PC-9 (cell line): Measurements from ENCODE around the gene NUTM2F.
"Not testable (repeated sequence)": the region's sequence is repeated elsewhere in the genome, so short reads cannot be mapped to it uniquely, and the experiment has no call there.

Experiments
- EZH2 ChIP-seq: fragments of 200-600 bp; sonication (generic); IDR thresholded peaks from 2 replicates; pipeline ENCODE4 v1.8.0; 2017; ENCODE audit warnings: antibody characterized with exemption, low read depth
- TF ChIP-seq, protein P1 (sequence below): fragments of 200-600 bp; sonication (generic); conservative IDR thresholded peaks from 2 replicates; pipeline ENCODE4 v1.6.1; 2017; ENCODE audit warnings: mixed run types, antibody characterized with exemption, mild to moderate bottlenecking, moderate library complexity

DNA sequence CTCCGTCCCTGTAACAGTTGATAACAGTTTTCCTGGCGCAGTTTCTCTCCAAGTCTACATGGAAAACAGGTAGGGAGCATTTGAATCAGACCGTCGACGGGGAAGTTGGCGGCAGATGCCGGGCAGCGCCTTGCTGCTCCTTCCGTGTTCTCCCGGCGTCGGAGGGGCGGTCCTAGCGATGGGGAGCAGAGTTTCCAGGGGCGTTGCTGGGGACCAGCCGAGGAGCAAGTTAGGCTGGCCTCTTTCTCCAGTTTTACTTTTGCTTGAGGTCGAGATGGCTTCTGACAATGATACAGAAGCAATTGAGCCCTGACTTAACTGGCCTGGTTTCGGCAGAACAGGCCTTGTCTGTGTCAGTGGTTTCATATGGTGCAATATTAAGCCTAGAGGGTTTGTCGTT is 46.8 kb upstream of the NUTM2F start:
- TF ChIP-seq, protein P1, sequence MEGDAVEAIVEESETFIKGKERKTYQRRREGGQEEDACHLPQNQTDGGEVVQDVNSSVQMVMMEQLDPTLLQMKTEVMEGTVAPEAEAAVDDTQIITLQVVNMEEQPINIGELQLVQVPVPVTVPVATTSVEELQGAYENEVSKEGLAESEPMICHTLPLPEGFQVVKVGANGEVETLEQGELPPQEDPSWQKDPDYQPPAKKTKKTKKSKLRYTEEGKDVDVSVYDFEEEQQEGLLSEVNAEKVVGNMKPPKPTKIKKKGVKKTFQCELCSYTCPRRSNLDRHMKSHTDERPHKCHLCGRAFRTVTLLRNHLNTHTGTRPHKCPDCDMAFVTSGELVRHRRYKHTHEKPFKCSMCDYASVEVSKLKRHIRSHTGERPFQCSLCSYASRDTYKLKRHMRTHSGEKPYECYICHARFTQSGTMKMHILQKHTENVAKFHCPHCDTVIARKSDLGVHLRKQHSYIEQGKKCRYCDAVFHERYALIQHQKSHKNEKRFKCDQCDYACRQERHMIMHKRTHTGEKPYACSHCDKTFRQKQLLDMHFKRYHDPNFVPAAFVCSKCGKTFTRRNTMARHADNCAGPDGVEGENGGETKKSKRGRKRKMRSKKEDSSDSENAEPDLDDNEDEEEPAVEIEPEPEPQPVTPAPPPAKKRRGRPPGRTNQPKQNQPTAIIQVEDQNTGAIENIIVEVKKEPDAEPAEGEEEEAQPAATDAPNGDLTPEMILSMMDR, result not testable (repeated sequence)
- not testable (repeated sequence) for TF ChIP-seq EZH2
